Suprapubic skin (tissue), 4 donors: Measurements from ENCODE around the gene LDHAL6B. TPM values are rescaled to one million over a fixed set of nuclear protein-coding genes. Genes with fewer than 3 reads are reported as not detected.
A peak's percentile ranks its signal among the peaks of the same experiment; 100 is the strongest.

ENCODE experiments used
- DNase-seq, 2 donors: peaks; one replicate each; pipeline ENCODE4 v3.0.0-alpha.2; 2019; ENCODE audit warnings: low spot score in 2 of 2
- H3K27ac ChIP-seq: fragments of 200-600 bp; sonication (generic); one replicate; pipeline ENCODE4 v1.5.1; 2019
- H3K27me3 ChIP-seq: fragments of 200-600 bp; sonication (generic); one replicate; pipeline ENCODE4 v1.5.1; 2019
- H3K36me3 ChIP-seq: fragments of 200-600 bp; sonication (generic); one replicate; pipeline ENCODE4 v1.5.1; 2019
- H3K4me1 ChIP-seq: fragments of 200-600 bp; sonication (generic); one replicate; pipeline ENCODE4 v1.5.1; 2019
- H3K4me3 ChIP-seq: fragments of 200-600 bp; sonication (generic); one replicate; pipeline ENCODE4 v1.5.1; 2019; ENCODE audit warnings: mild to moderate bottlenecking
- H3K9me3 ChIP-seq: fragments of 200-600 bp; sonication (generic); one replicate; pipeline ENCODE4 v1.5.1; 2019
- EP300 ChIP-seq: sonication (generic); formaldehyde crosslinking; IDR thresholded peaks from one replicate; pipeline ENCODE4 v1.6.1; 2017; ENCODE audit warnings: antibody characterized with exemption
- POLR2A ChIP-seq, 2 donors: fragments of 450-650 bp; IDR thresholded peaks; one replicate each; pipeline ENCODE4 v1.6.1; 2017; ENCODE audit warnings: antibody characterized with exemption in 2 of 2, mild to moderate bottlenecking in 2 of 2, moderate library complexity in 2 of 2
- POLR2AphosphoS5 ChIP-seq, 3 donors: sonication (generic); formaldehyde crosslinking; IDR thresholded peaks; one replicate each; pipeline ENCODE4 v1.6.1; 2017; ENCODE audit warnings: antibody characterized with exemption in 3 of 3
- WGBS: methylation state at CpG from one replicate; pipeline ENCODE4 v1.1.5; 2018; 5-methylcytosine and 5-hydroxymethylcytosine counted together
- total RNA-seq, 4 donors: library from RNA; depleted of rRNA; stranded (reverse); fragments of >200 nt; gene quantifications; one replicate each; pipeline ENCODE4 v1.1.0, GENCODE V29; 2016
- TF ChIP-seq, protein P1 (sequence below), 2 donors: fragments of 200-600 bp in 1 of 2; fragments of 450-650 bp in 1 of 2; sonication (generic) in 1 of 2; IDR thresholded peaks; one replicate each; pipeline ENCODE4 v1.5.1; 2016 to 2019; ENCODE audit warnings: antibody characterized with exemption in 2 of 2, mild to moderate bottlenecking in 1 of 2, moderate library complexity in 1 of 2

The LDHAL6B gene
- total RNA-seq, 4 donors from 2014 or later = not detected

DNA sequence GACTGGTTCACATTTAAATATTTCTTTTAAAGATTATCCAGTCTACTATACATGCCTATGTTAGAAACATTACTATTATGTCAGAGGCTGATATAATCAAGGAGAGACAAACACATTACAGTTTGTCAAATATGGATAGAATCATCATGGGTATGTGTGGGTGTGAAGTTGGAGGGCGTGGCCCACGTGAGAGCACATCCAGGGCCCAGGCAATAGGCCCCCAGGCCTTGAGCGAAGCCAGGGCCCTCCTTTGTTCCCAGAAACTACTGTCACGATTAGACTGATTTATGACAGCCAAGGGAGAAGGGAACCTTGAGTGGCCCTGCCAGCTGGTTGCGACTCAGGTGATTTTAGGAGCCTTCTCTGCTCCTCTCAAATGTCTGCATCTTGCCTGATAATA is 26.9 kb upstream of the LDHAL6B start:
- TF ChIP-seq POLR2AphosphoS5 (IDR thresholded peaks at IDR 0.05) (no peak), EP300 (no peak), POLR2A (IDR thresholded peaks at IDR 0.05) (no peak)
- TF ChIP-seq, protein P1, sequence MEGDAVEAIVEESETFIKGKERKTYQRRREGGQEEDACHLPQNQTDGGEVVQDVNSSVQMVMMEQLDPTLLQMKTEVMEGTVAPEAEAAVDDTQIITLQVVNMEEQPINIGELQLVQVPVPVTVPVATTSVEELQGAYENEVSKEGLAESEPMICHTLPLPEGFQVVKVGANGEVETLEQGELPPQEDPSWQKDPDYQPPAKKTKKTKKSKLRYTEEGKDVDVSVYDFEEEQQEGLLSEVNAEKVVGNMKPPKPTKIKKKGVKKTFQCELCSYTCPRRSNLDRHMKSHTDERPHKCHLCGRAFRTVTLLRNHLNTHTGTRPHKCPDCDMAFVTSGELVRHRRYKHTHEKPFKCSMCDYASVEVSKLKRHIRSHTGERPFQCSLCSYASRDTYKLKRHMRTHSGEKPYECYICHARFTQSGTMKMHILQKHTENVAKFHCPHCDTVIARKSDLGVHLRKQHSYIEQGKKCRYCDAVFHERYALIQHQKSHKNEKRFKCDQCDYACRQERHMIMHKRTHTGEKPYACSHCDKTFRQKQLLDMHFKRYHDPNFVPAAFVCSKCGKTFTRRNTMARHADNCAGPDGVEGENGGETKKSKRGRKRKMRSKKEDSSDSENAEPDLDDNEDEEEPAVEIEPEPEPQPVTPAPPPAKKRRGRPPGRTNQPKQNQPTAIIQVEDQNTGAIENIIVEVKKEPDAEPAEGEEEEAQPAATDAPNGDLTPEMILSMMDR (IDR thresholded peaks at IDR 0.05) = no peak
- Histone ChIP-seq H3K36me3 (peaks cover 29% of the 10 kb centered on the region), H3K27me3 (no peaks in the 10 kb centered on the region), H3K4me3 (no peak overlapping the region), H3K9me3 (peaks cover 8% of the 10 kb centered on the region), H3K4me1 (peaks cover 19% of the 10 kb centered on the region), H3K27ac (no peak overlapping the region)
- peak in 1 of 2 donors; percentile 16 for DNase-seq
- WGBS = 42% methylated on average over 5 of the region's 5 CpGs

- DNase-seq = peak in 1 of 2 donors; percentile 25
- H3K4me3 ChIP-seq = no peak overlapping the region
- H3K36me3 ChIP-seq = peaks cover 29% of the 10 kb centered on the region
- H3K4me1 ChIP-seq = peaks cover 5% of the 10 kb centered on the region
- 58% methylated on average over 5 of the region's 5 CpGs for WGBS
- H3K27ac ChIP-seq = no peak overlapping the region
- peaks cover 8% of the 10 kb centered on the region for H3K9me3 ChIP-seq
- TF ChIP-seq POLR2AphosphoS5 (IDR thresholded peaks at IDR 0.05) = no peak
- no peak for TF ChIP-seq EP300
- TF ChIP-seq, protein P1 (IDR thresholded peaks at IDR 0.05) = no peak
- TF ChIP-seq POLR2A (IDR thresholded peaks at IDR 0.05) = no peak
- no peaks in the 10 kb centered on the region for H3K27me3 ChIP-seq
Observed at GRCh38 chr15:59180945-59181600, 25.6 kb upstream of the LDHAL6B start.

- no peak for TF ChIP-seq EP300
- TF ChIP-seq, protein P1 (IDR thresholded peaks at IDR 0.05) = no peak
Observed at GRCh38 chr15:59185725-59186124, 20.9 kb upstream of the LDHAL6B start.

DNA sequence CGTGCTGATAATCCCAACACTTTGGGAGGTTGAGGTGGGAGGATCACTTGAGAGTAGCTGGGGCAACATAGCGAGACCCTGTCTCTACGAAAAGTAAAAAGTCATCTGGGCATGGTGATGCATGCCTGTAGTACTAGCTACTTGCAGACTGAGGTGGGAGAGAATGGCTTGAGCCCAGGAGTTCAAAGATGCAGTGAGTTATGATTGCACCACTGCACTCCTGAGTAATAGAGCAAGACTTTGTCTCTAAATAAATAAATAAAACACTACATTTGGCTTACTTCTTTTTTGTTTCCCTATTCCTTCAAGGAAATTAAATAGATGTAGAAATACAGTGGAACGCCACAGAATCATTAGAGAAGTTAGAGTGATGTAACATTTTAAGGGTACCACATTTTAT is 20.1 kb upstream of the LDHAL6B start:
- Histone ChIP-seq H3K27me3 (no peaks in the 10 kb centered on the region), H3K27ac (no peak overlapping the region), H3K9me3 (peaks cover 5% of the 10 kb centered on the region), H3K36me3 (peaks cover 52% of the 10 kb centered on the region), H3K4me1 (no peaks in the 10 kb centered on the region), H3K4me3 (no peak overlapping the region)
- DNase-seq = no peak
- TF ChIP-seq POLR2AphosphoS5 (IDR thresholded peaks at IDR 0.05) = no peak
- TF ChIP-seq, protein P1 (IDR thresholded peaks at IDR 0.05) = no peak
- TF ChIP-seq POLR2A (IDR thresholded peaks at IDR 0.05) = no peak
- no peak for TF ChIP-seq EP300
- WGBS = 90% methylated on average over 4 of the region's 4 CpGs

More at GRCh38 chr15:59185725-59186124, 20.9 kb upstream of the LDHAL6B start:
- no peaks in the 10 kb centered on the region for H3K27me3 ChIP-seq
- 88% methylated on average over 2 of the region's 2 CpGs for WGBS
- H3K27ac ChIP-seq = no peak overlapping the region
- H3K36me3 ChIP-seq = peaks cover 53% of the 10 kb centered on the region
- DNase-seq = peak in 1 of 2 donors; percentile 27
- H3K4me1 ChIP-seq = no peaks in the 10 kb centered on the region
- H3K9me3 ChIP-seq = peaks cover 8% of the 10 kb centered on the region
- H3K4me3 ChIP-seq = no peak overlapping the region

DNA sequence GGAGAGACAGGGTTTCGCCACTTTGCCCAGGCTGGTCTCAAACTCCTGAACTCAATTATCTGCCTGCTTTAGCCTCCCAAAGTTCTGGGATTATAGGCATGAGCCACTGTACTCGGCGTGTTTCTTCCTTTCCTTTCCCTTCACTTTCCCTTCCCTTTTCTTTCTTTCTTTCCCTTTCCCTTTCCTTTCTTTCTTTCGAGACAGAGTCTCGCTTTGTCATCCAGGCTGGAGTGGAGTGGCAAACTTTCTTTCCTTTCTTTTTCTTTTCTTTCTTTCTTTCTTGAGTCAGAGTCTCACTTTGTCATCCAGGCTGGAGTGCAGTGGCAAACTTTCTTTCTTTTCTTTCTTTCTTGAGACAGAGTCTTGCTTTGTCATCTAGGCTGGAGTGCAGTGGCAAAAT is 17.4 kb upstream of the LDHAL6B start:
- TF ChIP-seq POLR2AphosphoS5 (IDR thresholded peaks at IDR 0.05) (no peak), POLR2A (IDR thresholded peaks at IDR 0.05) (no peak), EP300 (no peak)
- TF ChIP-seq, protein P1 (IDR thresholded peaks at IDR 0.05) = no peak
- H3K27ac ChIP-seq = no peak overlapping the region
- H3K9me3 ChIP-seq = no peaks in the 10 kb centered on the region
- H3K27me3 ChIP-seq = no peaks in the 10 kb centered on the region
- DNase-seq = no peak
- no peaks in the 10 kb centered on the region for H3K4me1 ChIP-seq
- H3K36me3 ChIP-seq = peaks cover 52% of the 10 kb centered on the region
- WGBS = 93% methylated on average over 5 of the region's 5 CpGs
- no peak overlapping the region for H3K4me3 ChIP-seq
